OCI-LY7 (cell line): Measurements from ENCODE around the gene TIMP3. TPM values are rescaled to one million over a fixed set of nuclear protein-coding genes. Genes with fewer than 3 reads are reported as not detected.

Experiments used
- BruUV-seq: library from RNA; stranded (reverse); fragments of 400-500 nt; replicated peaks from 2 replicates; lab custom pipeline; 2021; lab: Mats Ljungman, UMichigan
- CTCF ChIA-PET: fragments of 300-600 bp; sonication (Branson Sonifier 250); formaldehyde crosslinking; loops from one replicate; lab custom pipeline; 2022; ENCODE audit warnings: antibody characterized with exemption; ENCODE audit not compliant: unreplicated experiment; lab: Charles Lee
- POLR2A ChIA-PET: fragments of 300-600 bp; sonication (Branson Sonifier 250); formaldehyde crosslinking; loops from one replicate; lab custom pipeline; 2022; ENCODE audit warnings: antibody characterized with exemption; lab: Charles Lee
- DNase-seq: peaks from one replicate; pipeline ENCODE4 v3.0.0-alpha.2; 2015; ENCODE audit warnings: low spot score
- H2AFZ ChIP-seq: fragments of 200-600 bp; sonication (generic), shearing (Covaris generic); 2 replicates; pipeline ENCODE4 v1.6.1; 2014; ENCODE audit warnings: mild to moderate bottlenecking, antibody characterized with exemption, low read length, moderate library complexity
- H3K27ac ChIP-seq: fragments of 200-600 bp; sonication (generic); 2 replicates; pipeline ENCODE4 v1.5.1; 2014; ENCODE audit warnings: mixed run types, low read depth, mild to moderate bottlenecking, moderate library complexity, low read length, inconsistent platforms; ENCODE audit not compliant: poor library complexity, severe bottlenecking
- H3K36me3 ChIP-seq: fragments of 200-600 bp; sonication (generic); 2 replicates; pipeline ENCODE4 v1.6.1; 2014; ENCODE audit warnings: mild to moderate bottlenecking, antibody characterized with exemption, low read length, moderate library complexity, mixed read lengths; ENCODE audit not compliant: insufficient read depth
- H3K4me1 ChIP-seq: fragments of 200-600 bp; sonication (generic); 2 replicates; pipeline ENCODE4 v1.5.1; 2014; ENCODE audit warnings: mild to moderate bottlenecking, low read length; ENCODE audit not compliant: insufficient read depth, poor library complexity, severe bottlenecking
- H3K4me2 ChIP-seq: fragments of 200-600 bp; sonication (generic); 2 replicates; pipeline ENCODE4 v1.6.1; 2014; ENCODE audit warnings: mild to moderate bottlenecking, low read length
- H3K4me3 ChIP-seq: fragments of 200-600 bp; sonication (generic); 2 replicates; pipeline ENCODE4 v1.5.1; 2014; ENCODE audit warnings: mild to moderate bottlenecking, low read depth, low read length; ENCODE audit not compliant: poor library complexity, severe bottlenecking
- H3K79me2 ChIP-seq: fragments of 200-600 bp; sonication (generic); 2 replicates; pipeline ENCODE4 v1.6.1; 2016; ENCODE audit warnings: low read depth, mild to moderate bottlenecking, low read length, moderate library complexity, mixed read lengths; ENCODE audit not compliant: insufficient read depth
- H3K9me2 ChIP-seq: fragments of 200-600 bp; sonication (generic); 2 replicates; pipeline ENCODE4 v1.6.1; 2016; ENCODE audit warnings: mild to moderate bottlenecking, low read length, mixed read lengths; ENCODE audit not compliant: insufficient read depth
- H3K9me3 ChIP-seq: fragments of 200-600 bp; sonication (generic); 2 replicates; pipeline ENCODE4 v1.6.1; 2014; ENCODE audit warnings: mild to moderate bottlenecking, mixed run types, low read length, mixed read lengths
- H4K20me1 ChIP-seq: fragments of 200-600 bp; sonication (generic); 2 replicates; pipeline ENCODE4 v1.6.1; 2014; ENCODE audit warnings: mild to moderate bottlenecking, antibody characterized with exemption, low read length, moderate library complexity, mixed read lengths; ENCODE audit not compliant: insufficient read depth
- EZH2phosphoT487 ChIP-seq: fragments of 200-600 bp; sonication (generic); IDR thresholded peaks from 2 replicates; pipeline ENCODE4 v1.6.1; 2018; ENCODE audit warnings: low read depth, borderline replicate concordance, mild to moderate bottlenecking, mixed run types, antibody characterized with exemption, low read length, moderate library complexity, mixed read lengths
- intact Hi-C: fragments of 100-400 bp; cut with micrococcal nuclease; formaldehyde crosslinking; loops from one replicate; pipeline ENCODE4 v1.10.0; 2022; ENCODE audit not compliant: unreplicated experiment
- total RNA-seq, 2 experiments: library from RNA; depleted of rRNA in 1 of 2; stranded (reverse); fragments of >200 nt in 1 of 2; shearing (Covaris generic) in 1 of 2; gene quantifications; 2 replicates each; pipeline ENCODE4 v1.2.3, GENCODE V29; 2014 to 2022
- TF ChIP-seq, protein P1 (sequence below): fragments of 200-600 bp; sonication (generic); conservative IDR thresholded peaks from 2 replicates; pipeline ENCODE4 v1.5.1; 2014; ENCODE audit warnings: mild to moderate bottlenecking, antibody characterized with exemption, low read length, moderate library complexity, mixed read lengths

TIMP3 gene
- total RNA-seq, 2 experiments from 2014 or later = not detected

GRCh38 chr22:32882774-32883530, 81.4 kb downstream of the TIMP3 start:
- no TSS peak for BruUV-seq
- H3K79me2 ChIP-seq = no peaks in the 10 kb centered on the region
- H3K4me1 ChIP-seq = no peaks in the 10 kb centered on the region
- no peak for DNase-seq
- H3K4me2 ChIP-seq = no peak overlapping the region
- no peak overlapping the region for H2AFZ ChIP-seq
- H3K9me3 ChIP-seq = no peaks in the 10 kb centered on the region
- no peak overlapping the region for H3K4me3 ChIP-seq
- no peaks in the 10 kb centered on the region for H4K20me1 ChIP-seq
- H3K27ac ChIP-seq = no peak overlapping the region
- no peak for TF ChIP-seq EZH2phosphoT487
- TF ChIP-seq, protein P1, sequence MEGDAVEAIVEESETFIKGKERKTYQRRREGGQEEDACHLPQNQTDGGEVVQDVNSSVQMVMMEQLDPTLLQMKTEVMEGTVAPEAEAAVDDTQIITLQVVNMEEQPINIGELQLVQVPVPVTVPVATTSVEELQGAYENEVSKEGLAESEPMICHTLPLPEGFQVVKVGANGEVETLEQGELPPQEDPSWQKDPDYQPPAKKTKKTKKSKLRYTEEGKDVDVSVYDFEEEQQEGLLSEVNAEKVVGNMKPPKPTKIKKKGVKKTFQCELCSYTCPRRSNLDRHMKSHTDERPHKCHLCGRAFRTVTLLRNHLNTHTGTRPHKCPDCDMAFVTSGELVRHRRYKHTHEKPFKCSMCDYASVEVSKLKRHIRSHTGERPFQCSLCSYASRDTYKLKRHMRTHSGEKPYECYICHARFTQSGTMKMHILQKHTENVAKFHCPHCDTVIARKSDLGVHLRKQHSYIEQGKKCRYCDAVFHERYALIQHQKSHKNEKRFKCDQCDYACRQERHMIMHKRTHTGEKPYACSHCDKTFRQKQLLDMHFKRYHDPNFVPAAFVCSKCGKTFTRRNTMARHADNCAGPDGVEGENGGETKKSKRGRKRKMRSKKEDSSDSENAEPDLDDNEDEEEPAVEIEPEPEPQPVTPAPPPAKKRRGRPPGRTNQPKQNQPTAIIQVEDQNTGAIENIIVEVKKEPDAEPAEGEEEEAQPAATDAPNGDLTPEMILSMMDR = no peak
- ChIA-PET CTCF (no interaction called here), POLR2A (interaction anchor here (0.6 to 0.7 kb wide), 3 partner anchors 12 to 102 kb away, joined by 4 to 6 read pairs (median 5); no protein-coding TSS in a partner anchor)
- H3K36me3 ChIP-seq = no peaks in the 10 kb centered on the region
- no peaks in the 10 kb centered on the region for H3K9me2 ChIP-seq
- intact Hi-C loops = no loop called here

- H4K20me1 ChIP-seq = no peaks in the 10 kb centered on the region
- H3K27ac ChIP-seq = no peak overlapping the region
- ChIA-PET CTCF (interaction anchor here (0.7 kb wide), 1 partner anchor 154 kb away, joined by 3 read pairs; no protein-coding TSS in a partner anchor), POLR2A (no interaction called here)
- no peaks in the 10 kb centered on the region for H3K79me2 ChIP-seq
- H3K9me3 ChIP-seq = no peaks in the 10 kb centered on the region
- no TSS peak for BruUV-seq
- no peak overlapping the region for H2AFZ ChIP-seq
- H3K4me3 ChIP-seq = no peak overlapping the region
- TF ChIP-seq, protein P1 = no peak
- TF ChIP-seq EZH2phosphoT487 = no peak
- no peaks in the 10 kb centered on the region for H3K9me2 ChIP-seq
- H3K4me2 ChIP-seq = no peak overlapping the region
- DNase-seq = no peak
- intact Hi-C loops = no loop called here
- H3K36me3 ChIP-seq = no peaks in the 10 kb centered on the region
- no peaks in the 10 kb centered on the region for H3K4me1 ChIP-seq
Observed at GRCh38 chr22:32887324-32887980, 85.9 kb downstream of the TIMP3 start.

DNA sequence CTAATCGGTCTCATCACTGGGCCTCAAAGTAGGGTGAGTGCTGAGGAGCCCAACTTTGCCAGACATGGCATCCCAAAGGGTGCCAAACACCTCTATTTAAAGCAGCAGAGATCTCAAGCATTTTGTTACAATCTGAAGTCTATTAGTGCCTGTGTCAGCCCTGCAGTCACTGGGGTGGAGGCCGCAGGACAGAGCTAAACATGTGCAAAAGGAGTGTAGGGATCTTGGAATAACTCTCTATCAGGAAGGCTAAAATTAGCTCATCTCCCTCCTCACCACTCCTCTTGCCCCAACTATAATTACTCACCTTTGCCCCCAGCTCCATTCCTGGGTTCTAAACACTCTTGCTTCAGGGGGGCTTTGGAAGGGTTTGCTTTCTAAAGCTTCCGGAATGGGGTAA, 87.5 kb downstream of the TIMP3 start:
- TF ChIP-seq EZH2phosphoT487 = no peak
- TF ChIP-seq, protein P1 = no peak
- no peak for DNase-seq

More for the DNA sequence above, 87.5 kb downstream of the TIMP3 start:
- Histone ChIP-seq H3K79me2 (no peaks in the 10 kb centered on the region), H3K4me2 (no peak overlapping the region), H2AFZ (no peak overlapping the region), H3K9me3 (no peaks in the 10 kb centered on the region), H3K9me2 (no peaks in the 10 kb centered on the region), H4K20me1 (no peaks in the 10 kb centered on the region), H3K36me3 (no peaks in the 10 kb centered on the region), H3K27ac (no peak overlapping the region), H3K4me1 (no peaks in the 10 kb centered on the region), H3K4me3 (no peak overlapping the region)
- intact Hi-C loops = no loop called here
- BruUV-seq = no TSS peak
- CTCF ChIA-PET = interaction anchor here (0.5 kb wide), 1 partner anchor 12 kb away, joined by 4 read pairs; no protein-coding TSS in a partner anchor
- POLR2A ChIA-PET = no interaction called here
